H1 (cell line): ENCODE data around the gene GRK5. TPM values are rescaled to one million over a fixed set of nuclear protein-coding genes. Genes with fewer than 3 reads are reported as not detected.

Experiments used
- GTF2F1 ChIP-seq: IDR thresholded peaks from 2 replicates; pipeline ENCODE4 v1.6.1; 2012; ENCODE audit warnings: low read depth, low read length, improper control_type of control experiment, borderline replicate concordance
- KDM1A ChIP-seq: fragments of 200-600, 300-600 bp; sonication (generic); IDR thresholded peaks from 2 replicates; pipeline ENCODE4 v1.7.1; 2016; ENCODE audit warnings: mild to moderate bottlenecking, low read length, borderline replicate concordance
- NANOG ChIP-seq: IDR thresholded peaks from 2 replicates; pipeline ENCODE4 v1.6.1; 2011; ENCODE audit warnings: low read length, low read depth, mild to moderate bottlenecking, inconsistent platforms; ENCODE audit not compliant: insufficient read depth, poor library complexity, severe bottlenecking
- SIRT6 ChIP-seq: IDR thresholded peaks from one replicate; pipeline ENCODE4 v1.7.1; 2012; ENCODE audit warnings: low read length, inconsistent platforms
- polyA plus RNA-seq, 7 experiments: library from polyadenylated mRNA; depleted of rRNA in 3 of 7; stranded (reverse) in 5 of 7; unstranded in 2 of 7; fragments of >200 nt in 5 of 7; fragments of 200-250 nt in 2 of 7; gene quantifications; 1 replicate in 5 of 7; 2 replicates in 1 of 7; 4 replicates in 1 of 7; pipeline versions ENCODE4 v1.2.1 to v1.2.3, GENCODE V29; 2011 to 2013; ENCODE audit warnings: missing spikeins in 2 of 7, mixed read lengths in 2 of 7
- total RNA-seq: library from RNA; stranded (reverse); fragmentation: NEBNext Ultra II Directional; extraction: Animal tissue kit (Norgen Biotek cat#: 25700); gene quantifications from 2 replicates; pipeline ENCODE4 v1.2.1, GENCODE V29; 2021
- TF ChIP-seq, protein P1 (sequence below): IDR thresholded peaks from 2 replicates; pipeline ENCODE4 v1.6.1; 2012; ENCODE audit warnings: inconsistent platforms

Gene GRK5
- total and polyA plus RNA-seq, 2 of the 8 experiments (the other 6 are each of a cell fraction or from before 2014, with no cell fraction given), result 0.54 to 2.5 TPM

DNA sequence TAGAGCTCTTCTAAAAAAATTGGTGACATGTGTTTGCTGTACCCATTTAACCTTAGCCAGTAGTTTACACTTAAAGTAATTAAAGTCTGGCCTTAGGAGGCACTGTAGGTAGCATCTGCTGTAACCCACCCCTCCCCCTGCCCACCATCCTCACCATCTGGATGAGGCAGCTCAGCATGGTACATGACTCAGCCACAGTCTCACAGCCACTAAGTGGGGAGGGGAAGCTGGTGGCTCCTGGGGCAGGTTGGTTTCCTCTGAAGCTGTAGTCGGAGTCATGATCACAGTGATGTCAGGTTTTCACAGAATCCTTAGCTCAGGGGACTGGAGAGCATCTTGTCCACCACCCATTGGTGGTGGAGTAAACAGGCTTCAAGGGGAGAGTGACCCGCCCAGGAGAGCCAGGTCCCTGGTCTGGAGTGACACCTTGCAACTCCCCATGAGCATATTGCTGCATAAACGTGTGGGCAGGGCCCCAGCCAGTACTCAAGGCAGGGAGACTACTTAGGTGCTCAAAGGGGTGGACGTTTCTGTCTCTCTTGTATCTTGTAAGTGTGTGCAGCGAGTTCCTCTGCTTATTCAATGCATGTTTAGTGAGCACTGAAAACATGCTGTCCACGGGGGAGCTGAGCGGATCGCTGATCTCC, 125.9 kb downstream of the GRK5 start (continued):
- TF ChIP-seq SIRT6 (no peak), KDM1A (no peak), NANOG (no peak), GTF2F1 (no peak)
- TF ChIP-seq, protein P1, sequence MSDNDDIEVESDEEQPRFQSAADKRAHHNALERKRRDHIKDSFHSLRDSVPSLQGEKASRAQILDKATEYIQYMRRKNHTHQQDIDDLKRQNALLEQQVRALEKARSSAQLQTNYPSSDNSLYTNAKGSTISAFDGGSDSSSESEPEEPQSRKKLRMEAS, result no peak
- TF ChIP-seq, all 59 proteins: peak for 0
